ENCODE results near the gene TAS2R60. TPM values are rescaled to one million over a fixed set of nuclear protein-coding genes. Genes with fewer than 3 reads are reported as not detected.

Gene TAS2R60
- total and polyA plus RNA-seq, 9 of the 15 experiments (the other 6 are each of a cell fraction or from before 2014, with no cell fraction given) = 0.08 TPM; not detected in 8

DNA sequence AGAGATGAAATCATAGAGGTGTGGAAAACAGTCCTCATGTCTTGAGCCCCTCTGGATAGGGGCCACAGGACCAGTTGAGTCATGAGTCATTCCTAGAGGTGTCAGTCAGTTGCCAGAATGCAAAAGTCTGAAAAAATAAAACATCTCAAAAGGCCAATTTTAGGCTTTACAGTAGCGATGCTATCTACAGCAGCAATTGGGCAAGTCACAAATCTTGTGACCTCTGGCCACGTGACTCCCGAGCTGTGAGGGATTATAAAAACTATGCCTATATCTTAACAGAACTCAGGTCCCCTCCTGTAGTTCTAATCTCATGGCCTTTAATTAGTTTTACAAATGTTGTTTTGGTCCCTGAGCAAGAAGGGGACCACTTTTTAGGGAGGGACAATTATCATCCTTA lies 18.8 kb downstream of the TAS2R60 start (continued):
- TF ChIP-seq CEBPB (tag; IDR thresholded peaks at IDR 0.05) (peak; percentile 36; the same call in 1 of the 2 replicates), PKNOX1 (IDR thresholded peaks at IDR 0.05) (peak; percentile 14; the same call in 1 of the 2 replicates), KAT8 (IDR thresholded peaks at IDR 0.05; ENCODE audit: low read depth) (no peak), RAD21 (CRISPR knock-in tag; conservative IDR thresholded peaks at IDR 0.05 in 1 of 2, IDR thresholded peaks at IDR 0.05 in 1 of 2) (no peak), SAP30 (IDR thresholded peaks at IDR 0.05; ENCODE audit: borderline replicate concordance, insufficient read depth, low read depth, low read length, poor library complexity, severe bottlenecking) (no peak), SMARCB1 (IDR thresholded peaks at IDR 0.05; ENCODE audit: insufficient read length, low read depth) (no peak), L3MBTL2 (IDR thresholded peaks at IDR 0.05) (peak; percentile 65), USF2 (CRISPR knock-in tag; IDR thresholded peaks at IDR 0.05) (peak; percentile 58)
- TF ChIP-seq, protein P1, sequence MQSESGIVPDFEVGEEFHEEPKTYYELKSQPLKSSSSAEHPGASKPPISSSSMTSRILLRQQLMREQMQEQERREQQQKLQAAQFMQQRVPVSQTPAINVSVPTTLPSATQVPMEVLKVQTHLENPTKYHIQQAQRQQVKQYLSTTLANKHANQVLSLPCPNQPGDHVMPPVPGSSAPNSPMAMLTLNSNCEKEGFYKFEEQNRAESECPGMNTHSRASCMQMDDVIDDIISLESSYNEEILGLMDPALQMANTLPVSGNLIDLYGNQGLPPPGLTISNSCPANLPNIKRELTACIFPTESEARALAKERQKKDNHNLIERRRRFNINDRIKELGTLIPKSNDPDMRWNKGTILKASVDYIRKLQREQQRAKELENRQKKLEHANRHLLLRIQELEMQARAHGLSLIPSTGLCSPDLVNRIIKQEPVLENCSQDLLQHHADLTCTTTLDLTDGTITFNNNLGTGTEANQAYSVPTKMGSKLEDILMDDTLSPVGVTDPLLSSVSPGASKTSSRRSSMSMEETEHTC (IDR thresholded peaks at IDR 0.05) = peak; percentile 22; the same call in 1 of the 2 replicates
- TF ChIP-seq, protein P2, sequence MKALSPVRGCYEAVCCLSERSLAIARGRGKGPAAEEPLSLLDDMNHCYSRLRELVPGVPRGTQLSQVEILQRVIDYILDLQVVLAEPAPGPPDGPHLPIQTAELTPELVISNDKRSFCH (CRISPR knock-in tag; IDR thresholded peaks at IDR 0.05) = no peak
- TF ChIP-seq, protein P2 (tag; IDR thresholded peaks at IDR 0.05) = no peak
